Osteoblast (primary cell): ENCODE data around the gene NR5A1. TPM values are rescaled to one million over a fixed set of nuclear protein-coding genes. Genes with fewer than 3 reads are reported as not detected.
A peak's percentile ranks its signal among the peaks of the same experiment; 100 is the strongest.

ENCODE experiments used
- DNase-seq: peaks from one replicate; pipeline ENCODE4 v3.0.0; 2011; ENCODE audit warnings: low spot score, mixed read lengths; ENCODE audit not compliant: insufficient read length; ENCODE audit errors: missing footprints
- H2AFZ ChIP-seq: 2 replicates; pipeline ENCODE4 v1.6.0; 2011; ENCODE audit warnings: mild to moderate bottlenecking, low read length
- H3K27ac ChIP-seq: 2 replicates; pipeline ENCODE4 v1.5.1; 2011; ENCODE audit warnings: mild to moderate bottlenecking, low read depth, low read length, moderate library complexity
- H3K27me3 ChIP-seq: 2 replicates; pipeline ENCODE4 v1.6.0; 2012; ENCODE audit warnings: mild to moderate bottlenecking, control low read depth, inconsistent platforms, low read length, moderate library complexity; ENCODE audit not compliant: insufficient read depth
- H3K36me3 ChIP-seq: 2 replicates; pipeline ENCODE4 v1.5.1; 2011; ENCODE audit warnings: mild to moderate bottlenecking, low read length, control low read depth, moderate library complexity; ENCODE audit not compliant: insufficient read depth
- H3K4me1 ChIP-seq: 2 replicates; pipeline ENCODE4 v1.5.1; 2011; ENCODE audit warnings: mild to moderate bottlenecking, low read length, control low read depth, moderate library complexity; ENCODE audit not compliant: insufficient read depth
- H3K4me2 ChIP-seq: 2 replicates; pipeline ENCODE4 v1.6.0; 2011; ENCODE audit warnings: mild to moderate bottlenecking, low read length; ENCODE audit not compliant: insufficient read depth
- H3K4me3 ChIP-seq: fragments of 200-600 bp; sonication (generic); 3 replicates; pipeline ENCODE4 v1.5.1; 2012; ENCODE audit warnings: mild to moderate bottlenecking, low read length, inconsistent platforms; ENCODE audit not compliant: insufficient read depth
- H3K79me2 ChIP-seq: 2 replicates; pipeline ENCODE4 v1.6.0; 2012; ENCODE audit warnings: mild to moderate bottlenecking, low read length, control low read depth, inconsistent platforms; ENCODE audit not compliant: insufficient read depth
- H3K9me3 ChIP-seq: 2 replicates; pipeline ENCODE4 v1.5.1; 2011; ENCODE audit warnings: low read depth, low read length, control low read depth
- H4K20me1 ChIP-seq: 2 replicates; pipeline ENCODE4 v1.6.0; 2012; ENCODE audit warnings: mild to moderate bottlenecking, low read length, control low read depth; ENCODE audit not compliant: insufficient read depth
- CTCF ChIP-seq: IDR thresholded peaks from 2 replicates; pipeline ENCODE4 v1.5.1; 2011; ENCODE audit warnings: mild to moderate bottlenecking, low read depth, low read length, moderate library complexity; ENCODE audit errors: extremely low read depth
- total RNA-seq: library from RNA; depleted of rRNA; stranded (reverse); fragments of >200 nt; gene quantifications from 2 replicates; pipeline ENCODE4 v1.2.3, GENCODE V29; 2012

The NR5A1 gene
- total RNA-seq, 1 donor: not detected

- Histone ChIP-seq H4K20me1 (no peaks in the 10 kb centered on the region), H3K4me1 (no peaks in the 10 kb centered on the region), H2AFZ (no peak overlapping the region), H3K4me3 (no peak overlapping the region), H3K27ac (no peak overlapping the region), H3K27me3 (peaks cover 73% of the 10 kb centered on the region), H3K36me3 (no peaks in the 10 kb centered on the region), H3K9me3 (no peaks in the 10 kb centered on the region), H3K79me2 (no peaks in the 10 kb centered on the region), H3K4me2 (no peak overlapping the region)
- peak; percentile 79 for DNase-seq
- TF ChIP-seq CTCF: no peak
These were observed 7.0 kb downstream of the NR5A1 start for GRCh38 chr9:124500028-124500795.

- TF ChIP-seq CTCF: no peak
- H3K4me3 ChIP-seq: no peak overlapping the region
- H3K27me3 ChIP-seq: peaks cover 73% of the 10 kb centered on the region
- H3K4me1 ChIP-seq: no peaks in the 10 kb centered on the region
- no peak overlapping the region for H2AFZ ChIP-seq
- H3K9me3 ChIP-seq: no peaks in the 10 kb centered on the region
- DNase-seq: peak; percentile 63
- H3K79me2 ChIP-seq: no peaks in the 10 kb centered on the region
- H3K27ac ChIP-seq: no peak overlapping the region
- no peaks in the 10 kb centered on the region for H4K20me1 ChIP-seq
- no peaks in the 10 kb centered on the region for H3K36me3 ChIP-seq
- H3K4me2 ChIP-seq: no peak overlapping the region
These were observed 8.0 kb downstream of the NR5A1 start for GRCh38 chr9:124499216-124499615.

- Histone ChIP-seq H3K4me2 (no peak overlapping the region), H3K4me1 (no peaks in the 10 kb centered on the region), H3K27ac (no peak overlapping the region), H3K9me3 (no peaks in the 10 kb centered on the region), H3K36me3 (no peaks in the 10 kb centered on the region), H2AFZ (no peak overlapping the region), H3K79me2 (no peaks in the 10 kb centered on the region), H3K27me3 (peaks cover 72% of the 10 kb centered on the region), H3K4me3 (no peak overlapping the region), H4K20me1 (no peaks in the 10 kb centered on the region)
- TF ChIP-seq CTCF: no peak
- DNase-seq: peak; percentile 64
These were observed 8.6 kb downstream of the NR5A1 start for GRCh38 chr9:124498499-124499146.

GRCh38 chr9:124498040-124498439 lies 9.2 kb downstream of the NR5A1 start:
- Histone ChIP-seq H3K4me3 (no peak overlapping the region), H3K27me3 (peaks cover 72% of the 10 kb centered on the region), H4K20me1 (no peaks in the 10 kb centered on the region), H3K79me2 (no peaks in the 10 kb centered on the region), H2AFZ (no peak overlapping the region), H3K4me2 (no peak overlapping the region), H3K4me1 (no peaks in the 10 kb centered on the region), H3K27ac (no peak overlapping the region), H3K9me3 (no peaks in the 10 kb centered on the region), H3K36me3 (no peaks in the 10 kb centered on the region)
- DNase-seq: no peak
- TF ChIP-seq CTCF: no peak
